GM21390 (cell line): ENCODE data around the gene NCOA7.
"Not testable (repeated sequence)": the region's sequence is repeated elsewhere in the genome, so short reads cannot be mapped to it uniquely, and the experiment has no call there.

Source experiments
- ATAC-seq: cut with Tn5 transposase; IDR thresholded peaks from one replicate; pipeline ENCODE4 v1.9.1; 2021; ENCODE audit not compliant: unreplicated experiment

The NCOA7 gene

DNA sequence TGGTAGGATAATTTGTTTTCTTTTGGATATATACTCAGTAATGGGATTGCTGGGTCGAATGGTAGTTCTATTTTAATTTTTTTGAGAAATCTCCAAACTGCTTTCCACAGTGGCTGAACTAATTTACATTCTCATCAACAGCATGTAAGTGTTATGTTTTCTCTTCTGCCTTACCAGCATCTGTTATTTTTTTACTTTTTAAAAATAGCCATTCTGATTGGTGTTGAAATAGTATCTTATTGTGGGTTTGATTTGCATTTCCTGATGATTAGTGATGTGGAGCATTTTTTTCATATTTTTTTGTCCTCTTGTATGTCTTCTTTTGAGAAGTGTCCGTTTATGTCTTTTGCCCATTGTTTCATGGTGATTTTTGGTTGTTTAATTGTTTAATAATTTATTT, 177.7 kb downstream of the NCOA7 start:
- ATAC-seq, result peak; percentile 58

DNA sequence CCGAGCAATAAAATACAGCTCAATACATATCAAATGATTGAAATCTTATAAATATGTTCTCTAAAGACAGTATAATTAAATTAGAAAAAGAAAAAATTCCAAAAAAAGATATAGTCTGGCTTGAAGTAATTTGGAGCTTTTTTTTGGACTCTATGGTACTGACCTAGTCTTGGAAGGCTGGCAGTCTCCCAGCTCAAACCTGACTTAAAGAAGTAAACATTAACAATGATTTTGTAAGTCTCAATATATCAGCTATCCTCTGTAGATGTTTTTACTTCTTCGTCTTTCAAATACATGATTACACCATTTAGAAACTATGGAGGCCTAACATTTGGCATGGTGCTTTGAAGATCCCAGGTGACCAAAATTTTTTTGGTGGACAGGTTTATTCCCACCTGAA, 180.0 kb downstream of the NCOA7 start:
- ATAC-seq, result no peak

DNA sequence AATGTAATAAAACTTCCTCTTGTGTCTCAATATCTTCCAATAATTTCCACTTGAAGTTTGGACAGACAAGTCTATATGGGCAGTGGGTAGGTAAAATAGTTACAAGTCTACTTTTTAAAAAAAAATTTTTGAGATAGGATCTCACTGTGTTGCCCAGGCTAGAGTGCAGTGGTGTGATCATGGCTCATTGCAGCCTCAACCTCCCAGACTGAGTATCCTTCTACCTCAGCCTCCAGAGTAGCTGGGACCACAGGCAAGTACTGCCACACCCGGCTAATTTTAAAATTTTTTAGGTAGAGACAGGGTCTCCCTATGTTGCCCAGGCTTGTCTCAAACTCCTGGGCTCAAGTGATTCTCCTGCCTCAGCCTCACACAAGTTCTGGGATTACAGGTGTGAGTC, 181.7 kb downstream of the NCOA7 start:
- not testable (repeated sequence) for ATAC-seq

DNA sequence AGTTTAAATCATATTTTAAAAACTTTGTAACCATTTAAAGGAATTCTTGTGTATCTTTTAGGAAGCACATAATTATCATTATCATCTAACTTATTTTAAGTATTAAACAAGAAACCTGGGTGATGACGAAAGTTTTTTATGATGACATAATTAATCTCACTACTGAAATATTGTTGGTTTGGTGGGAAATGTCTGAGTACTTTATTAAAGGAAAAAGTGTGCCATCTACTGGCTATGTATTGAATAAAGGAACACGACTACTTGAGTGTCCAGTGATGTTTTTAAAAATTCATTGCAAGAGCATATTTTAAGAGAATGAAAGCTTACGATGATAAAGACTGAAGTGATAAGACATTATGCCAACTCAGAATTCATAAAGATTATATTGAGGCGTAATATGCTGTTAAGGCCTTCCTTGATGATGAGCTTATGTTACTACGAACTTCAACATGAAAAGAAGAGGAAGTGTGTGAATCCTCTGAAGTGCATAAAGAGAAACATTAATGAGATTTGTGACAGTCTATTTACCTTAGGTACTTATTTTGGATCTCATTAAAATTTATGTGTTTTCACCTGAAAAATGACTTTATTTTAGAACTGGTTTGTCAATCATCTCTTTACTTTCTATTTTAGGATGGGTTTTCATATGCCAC, 183.6 kb downstream of the NCOA7 start:
- peak; percentile 89 for ATAC-seq

DNA sequence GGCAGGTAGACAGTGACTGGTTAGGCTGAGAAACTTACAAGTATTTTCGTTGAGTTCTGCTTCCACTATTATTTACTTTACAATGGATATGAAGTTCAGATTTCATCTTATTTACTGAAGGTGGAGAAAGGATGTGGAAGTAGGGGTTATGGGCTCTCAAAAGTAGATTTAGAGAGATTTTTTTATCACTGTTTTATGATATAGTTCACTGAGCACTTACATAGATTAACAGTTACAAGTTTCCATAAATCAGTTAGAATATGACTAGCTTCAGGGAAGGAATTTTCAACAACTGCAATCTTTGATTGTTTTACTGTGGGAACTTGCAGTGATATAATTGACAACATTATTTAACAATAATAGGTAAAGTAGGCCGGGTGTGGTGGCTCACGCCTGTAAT, 188.3 kb downstream of the NCOA7 start:
- ATAC-seq, result no peak
